Brain microvascular endothelial cell (primary cell): ENCODE measurements around the gene NEDD4.
"Not testable (repeated sequence)": the region's sequence is repeated elsewhere in the genome, so short reads cannot be mapped to it uniquely, and the experiment has no call there.

Source experiments
- DNase-seq: peaks from one replicate; pipeline ENCODE4 v3.0.0-alpha.2; 2020
- H3K27ac ChIP-seq: fragments of 250-450 bp; sonication (Bioruptor Pico); 2 replicates; pipeline ENCODE4 v1.5.1; 2020; ENCODE audit warnings: mild to moderate bottlenecking, moderate library complexity
- H3K27me3 ChIP-seq: fragments of 250-450 bp; sonication (Bioruptor Pico); replicated peaks from 2 replicates; pipeline ENCODE4 v1.5.1; 2020; ENCODE audit warnings: mild to moderate bottlenecking
- H3K36me3 ChIP-seq: fragments of 250-450 bp; sonication (Bioruptor Pico); replicated peaks from 2 replicates; pipeline ENCODE4 v1.5.1; 2020; ENCODE audit warnings: mild to moderate bottlenecking
- H3K4me3 ChIP-seq: 2 replicates; pipeline ENCODE4 v1.5.1; 2011; ENCODE audit warnings: low read depth, mild to moderate bottlenecking, control low read depth, low read length, moderate library complexity
- CTCF ChIP-seq: IDR thresholded peaks from 2 replicates; pipeline ENCODE4 v1.5.1; 2011; ENCODE audit warnings: low read depth, mild to moderate bottlenecking, moderate library complexity, low read length, control low read depth, inconsistent platforms; ENCODE audit errors: missing control alignments
- in situ Hi-C: cut with HindIII; loops from 2 replicates; pipeline ENCODE4 v1.10.0; 2017; ENCODE audit warnings: low sequenced_read_pairs, low pct_ligation_motif_present

NEDD4 gene

GRCh38 chr15:55873024-55873720, 120.2 kb downstream of the NEDD4 start:
- Histone ChIP-seq H3K27ac (peak overlapping the region; percentile 52), H3K4me3 (peak overlapping the region; percentile 3), H3K27me3 (no peaks in the 10 kb centered on the region), H3K36me3 (no peaks in the 10 kb centered on the region)
- DNase-seq = no peak
- in situ Hi-C loops = no loop called here
- TF ChIP-seq CTCF = no peak

- in situ Hi-C loops = no loop called here
- no peak for DNase-seq
- no peak overlapping the region for H3K4me3 ChIP-seq
- no peaks in the 10 kb centered on the region for H3K36me3 ChIP-seq
- no peak for TF ChIP-seq CTCF
- no peak overlapping the region for H3K27ac ChIP-seq
- no peaks in the 10 kb centered on the region for H3K27me3 ChIP-seq
These were observed 120.9 kb downstream of the NEDD4 start for GRCh38 chr15:55872471-55872870.

GRCh38 chr15:55869660-55870059, 123.8 kb downstream of the NEDD4 start:
- no peak for TF ChIP-seq CTCF
- DNase-seq = no peak
- Histone ChIP-seq H3K27ac (no peak overlapping the region), H3K4me3 (no peak overlapping the region), H3K36me3 (no peaks in the 10 kb centered on the region), H3K27me3 (no peaks in the 10 kb centered on the region)
- in situ Hi-C loops = no loop called here

GRCh38 chr15:55868707-55869106, 124.7 kb downstream of the NEDD4 start:
- in situ Hi-C loops = no loop called here
- no peak overlapping the region for H3K27ac ChIP-seq
- TF ChIP-seq CTCF = no peak
- H3K4me3 ChIP-seq = no peak overlapping the region
- H3K27me3 ChIP-seq = no peaks in the 10 kb centered on the region
- no peaks in the 10 kb centered on the region for H3K36me3 ChIP-seq
- no peak for DNase-seq

GRCh38 chr15:55868291-55868690, 125.1 kb downstream of the NEDD4 start:
- H3K27ac ChIP-seq, H3K4me3 ChIP-seq, DNase-seq, in situ Hi-C loops, H3K27me3 ChIP-seq, H3K36me3 ChIP-seq: not testable (repeated sequence)

GRCh38 chr15:55863911-55864310, 129.5 kb downstream of the NEDD4 start:
- DNase-seq = no peak
- TF ChIP-seq CTCF = no peak
- Histone ChIP-seq H3K4me3 (no peak overlapping the region), H3K27me3 (no peaks in the 10 kb centered on the region), H3K27ac (no peak overlapping the region), H3K36me3 (peaks cover 9% of the 10 kb centered on the region)
- in situ Hi-C loops = no loop called here
